ENCODE measurements around the gene ABITRAM. TPM values are rescaled to one million over a fixed set of nuclear protein-coding genes. Genes with fewer than 3 reads are reported as not detected.
"Not testable (repeated sequence)": the region's sequence is repeated elsewhere in the genome, so short reads cannot be mapped to it uniquely, and the experiment has no call there.

Gene ABITRAM
- total RNA-seq, 1 experiment from 2014 or later, result 10.9 TPM

DNA sequence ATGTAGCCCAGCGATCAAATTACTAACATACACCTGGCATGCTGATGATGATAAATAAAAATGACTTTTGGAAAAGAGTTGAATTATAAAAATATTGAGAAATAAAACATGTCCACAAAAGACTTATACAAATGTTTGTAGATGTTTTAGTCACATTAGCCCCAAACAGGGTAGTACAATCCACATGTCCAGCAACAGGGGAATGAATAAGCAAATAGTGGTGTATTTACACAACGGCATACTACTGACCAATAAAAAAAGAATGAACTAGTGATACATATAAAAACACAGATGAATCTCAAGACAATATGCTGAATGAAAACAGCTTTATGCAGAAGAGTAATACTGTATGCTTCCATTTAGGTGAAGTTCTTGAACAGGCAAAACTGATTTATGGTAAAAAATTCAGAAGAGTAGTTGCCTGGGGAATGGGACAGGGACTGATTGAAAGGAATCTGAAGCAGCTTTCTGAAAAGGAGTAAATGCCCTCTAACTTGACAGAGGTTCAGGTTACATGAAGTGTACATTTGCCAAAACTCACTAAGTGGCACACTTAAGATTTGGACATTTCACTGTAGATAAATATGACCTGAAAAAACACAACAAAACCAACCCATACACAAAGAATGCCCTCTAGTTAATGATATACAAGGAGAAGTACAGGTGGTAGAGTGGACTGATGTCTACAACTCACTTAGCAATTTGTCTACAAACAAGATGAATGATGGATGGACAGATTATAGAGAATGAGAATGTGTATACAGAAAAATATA is 36.7 kb upstream of the ABITRAM start:
- WGBS (ENCODE audit: extremely low coverage, insufficient read length, low lambda C conversion rate), result no CpG with 5 or more reads among the region's 2 CpGs
- no peaks in the 10 kb centered on the region for H3K9me3 ChIP-seq (ENCODE audit: control insufficient read depth, low read depth, low read length)
- no peak overlapping the region for H2AFZ ChIP-seq (ENCODE audit: low read length)
- no peak overlapping the region for H3K56ac ChIP-seq (ENCODE audit: insufficient read length, low read depth, low read length)
- H3K79me2 ChIP-seq (ENCODE audit: insufficient read depth, low read length), result no peaks in the 10 kb centered on the region
- H3K36me3 Mint-ChIP-seq (ENCODE audit: insufficient read depth in 1 of 3, low read depth in 3 of 3), result peaks cover 14 to 90% (median 61%) of the 10 kb centered on the region in 3 experiments; a peak in 6 of 7 replicates
- no peaks in the 10 kb centered on the region for H3K27me3 ChIP-seq (ENCODE audit: insufficient read depth, low read length)
- H4K5ac ChIP-seq (ENCODE audit: insufficient read length, low read depth, low read length), result no peak overlapping the region
- H2BK12ac ChIP-seq (ENCODE audit: insufficient read length, low read depth, low read length), result no peak overlapping the region
- no peak overlapping the region for H3K23ac ChIP-seq (ENCODE audit: insufficient read length, low read depth, low read length)
- H3K4me3 Mint-ChIP-seq, result no peak overlapping the region
- no peaks in the 10 kb centered on the region for H3K4me1 ChIP-seq (ENCODE audit: insufficient read depth, low read length)
- H3K4me2 ChIP-seq (ENCODE audit: insufficient read depth, insufficient read length, low read length), result no peak overlapping the region
- H3K9ac ChIP-seq (ENCODE audit: extremely low read depth, insufficient read length, low read length), result no peak overlapping the region
- H4K8ac ChIP-seq (replicated peaks; ENCODE audit: insufficient read length, low read depth, low read length), result no peak overlapping the region
- no peak overlapping the region for H3K4ac ChIP-seq (ENCODE audit: low read depth, low read length)
- no peak for DNase-seq
- H4K20me1 ChIP-seq (ENCODE audit: control insufficient read depth, insufficient read depth, insufficient read length), result no peaks in the 10 kb centered on the region
- H2BK15ac ChIP-seq (ENCODE audit: low read depth, low read length), result no peak overlapping the region
- no peak overlapping the region for H2AK5ac ChIP-seq (ENCODE audit: insufficient read length, low read length)
- no peak overlapping the region for H3K18ac ChIP-seq (ENCODE audit: insufficient read length, low read depth, low read length)
- H3K79me1 ChIP-seq (ENCODE audit: insufficient read depth, low read depth, low read length, poor library complexity, severe bottlenecking), result no peaks in the 10 kb centered on the region
- no peak overlapping the region for H4K91ac ChIP-seq (ENCODE audit: insufficient read length, low read depth, low read length)
- no peak overlapping the region for H2BK5ac ChIP-seq (ENCODE audit: insufficient read length, low read length)
- H3K9me3 Mint-ChIP-seq, result no peaks in the 10 kb centered on the region
- no peak overlapping the region for H3K27ac ChIP-seq (ENCODE audit: insufficient read length, low read depth, low read length)
- H3K14ac ChIP-seq (ENCODE audit: insufficient read depth, low read length), result no peak overlapping the region
- no peak overlapping the region for H3T11ph ChIP-seq (ENCODE audit: low read length)
- no peaks in the 10 kb centered on the region for H3K27me3 Mint-ChIP-seq (ENCODE audit: low read depth)
- no peaks in the 10 kb centered on the region for H3K4me1 Mint-ChIP-seq
- no peak overlapping the region for H2BK120ac ChIP-seq (ENCODE audit: low read depth, low read length, poor library complexity, severe bottlenecking)
- H3K27ac Mint-ChIP-seq, result no peak overlapping the region
- H2BK20ac ChIP-seq (ENCODE audit: low read depth, low read length, poor library complexity, severe bottlenecking), result no peak overlapping the region
- no peaks in the 10 kb centered on the region for H3K23me2 ChIP-seq (ENCODE audit: insufficient read length, low read depth, low read length, poor library complexity, severe bottlenecking)
- TF ChIP-seq, protein P1, sequence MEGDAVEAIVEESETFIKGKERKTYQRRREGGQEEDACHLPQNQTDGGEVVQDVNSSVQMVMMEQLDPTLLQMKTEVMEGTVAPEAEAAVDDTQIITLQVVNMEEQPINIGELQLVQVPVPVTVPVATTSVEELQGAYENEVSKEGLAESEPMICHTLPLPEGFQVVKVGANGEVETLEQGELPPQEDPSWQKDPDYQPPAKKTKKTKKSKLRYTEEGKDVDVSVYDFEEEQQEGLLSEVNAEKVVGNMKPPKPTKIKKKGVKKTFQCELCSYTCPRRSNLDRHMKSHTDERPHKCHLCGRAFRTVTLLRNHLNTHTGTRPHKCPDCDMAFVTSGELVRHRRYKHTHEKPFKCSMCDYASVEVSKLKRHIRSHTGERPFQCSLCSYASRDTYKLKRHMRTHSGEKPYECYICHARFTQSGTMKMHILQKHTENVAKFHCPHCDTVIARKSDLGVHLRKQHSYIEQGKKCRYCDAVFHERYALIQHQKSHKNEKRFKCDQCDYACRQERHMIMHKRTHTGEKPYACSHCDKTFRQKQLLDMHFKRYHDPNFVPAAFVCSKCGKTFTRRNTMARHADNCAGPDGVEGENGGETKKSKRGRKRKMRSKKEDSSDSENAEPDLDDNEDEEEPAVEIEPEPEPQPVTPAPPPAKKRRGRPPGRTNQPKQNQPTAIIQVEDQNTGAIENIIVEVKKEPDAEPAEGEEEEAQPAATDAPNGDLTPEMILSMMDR (conservative IDR thresholded peaks at IDR 0.05), result no peak

DNA sequence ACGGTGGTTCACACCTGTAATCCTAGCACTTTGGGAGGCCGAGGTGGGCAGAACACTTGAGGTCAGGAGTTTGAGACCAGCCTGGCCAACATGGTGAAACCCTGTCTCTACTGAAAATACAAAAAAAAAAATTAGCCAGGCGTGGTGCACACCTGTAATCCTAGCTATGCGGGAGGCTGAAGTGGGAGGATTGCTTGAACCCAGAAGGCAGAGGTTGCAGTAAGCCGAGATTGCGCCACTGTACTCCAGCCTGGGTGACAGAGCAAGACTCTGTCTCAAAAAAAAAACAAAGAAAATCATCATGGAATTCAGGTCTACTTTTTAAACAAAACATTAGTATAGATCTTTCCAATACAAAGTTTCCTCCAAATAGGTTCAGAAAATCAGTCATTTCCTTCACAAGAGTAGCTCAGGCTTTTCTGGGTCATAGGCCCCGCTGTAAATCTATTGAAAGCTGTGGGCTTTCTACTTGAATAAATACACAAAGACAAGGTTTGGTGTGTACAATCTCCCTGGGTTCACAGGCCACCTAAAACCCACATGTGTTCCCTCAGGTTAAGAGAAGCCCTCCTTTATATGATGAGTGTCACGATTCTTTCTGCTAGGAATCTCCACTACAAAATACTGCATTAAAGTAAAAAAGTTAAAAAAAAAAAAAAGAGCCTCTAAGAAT is 35.0 kb upstream of the ABITRAM start:
- not testable (repeated sequence) for H2AK5ac ChIP-seq (ENCODE audit: insufficient read length, low read length); H3K9ac ChIP-seq (ENCODE audit: extremely low read depth, insufficient read length, low read length); H3K79me1 ChIP-seq (ENCODE audit: insufficient read depth, low read depth, low read length, poor library complexity, severe bottlenecking); H3K79me2 ChIP-seq (ENCODE audit: insufficient read depth, low read length); H3K14ac ChIP-seq (ENCODE audit: insufficient read depth, low read length); H3K23ac ChIP-seq (ENCODE audit: insufficient read length, low read depth, low read length); H4K91ac ChIP-seq (ENCODE audit: insufficient read length, low read depth, low read length); H3K4ac ChIP-seq (ENCODE audit: low read depth, low read length); H3K4me1 ChIP-seq (ENCODE audit: insufficient read depth, low read length); H3K27me3 Mint-ChIP-seq (ENCODE audit: low read depth); H3K27ac ChIP-seq (ENCODE audit: insufficient read length, low read depth, low read length); H2BK12ac ChIP-seq (ENCODE audit: insufficient read length, low read depth, low read length); H4K20me1 ChIP-seq (ENCODE audit: control insufficient read depth, insufficient read depth, insufficient read length); H4K8ac ChIP-seq (replicated peaks; ENCODE audit: insufficient read length, low read depth, low read length); H3T11ph ChIP-seq (ENCODE audit: low read length); H3K23me2 ChIP-seq (ENCODE audit: insufficient read length, low read depth, low read length, poor library complexity, severe bottlenecking); H2BK5ac ChIP-seq (ENCODE audit: insufficient read length, low read length); H3K27ac Mint-ChIP-seq; H3K4me3 Mint-ChIP-seq; H3K4me2 ChIP-seq (ENCODE audit: insufficient read depth, insufficient read length, low read length); H3K18ac ChIP-seq (ENCODE audit: insufficient read length, low read depth, low read length); H3K27me3 ChIP-seq (ENCODE audit: insufficient read depth, low read length); H3K9me3 Mint-ChIP-seq; DNase-seq; H4K5ac ChIP-seq (ENCODE audit: insufficient read length, low read depth, low read length); H2BK15ac ChIP-seq (ENCODE audit: low read depth, low read length); H2BK120ac ChIP-seq (ENCODE audit: low read depth, low read length, poor library complexity, severe bottlenecking); H2BK20ac ChIP-seq (ENCODE audit: low read depth, low read length, poor library complexity, severe bottlenecking); H2AFZ ChIP-seq (ENCODE audit: low read length); H3K9me3 ChIP-seq (ENCODE audit: control insufficient read depth, low read depth, low read length); H3K4me1 Mint-ChIP-seq; H3K56ac ChIP-seq (ENCODE audit: insufficient read length, low read depth, low read length)
- H3K36me3 Mint-ChIP-seq (ENCODE audit: insufficient read depth in 1 of 3, low read depth in 3 of 3), result peaks cover 18 to 89% (median 62%) of the 10 kb centered on the region in 3 experiments; a peak in 6 of 7 replicates
- no CpG with 5 or more reads among the region's 8 CpGs for WGBS (ENCODE audit: extremely low coverage, insufficient read length, low lambda C conversion rate)
